AG10803 (cell line): Measurements from ENCODE around the gene STPG4.

Experiments used
- DNase-seq: peaks from one replicate; pipeline ENCODE4 v3.0.0; 2010; ENCODE audit warnings: low read depth
- H3K4me3 ChIP-seq: 2 replicates; pipeline ENCODE4 v1.5.1; 2011; ENCODE audit warnings: mild to moderate bottlenecking, low read length, control low read depth
- TF ChIP-seq, protein P1 (sequence below): conservative IDR thresholded peaks from 2 replicates; pipeline ENCODE4 v1.5.1; 2011; ENCODE audit warnings: mild to moderate bottlenecking, low read length, control low read depth, inconsistent platforms

STPG4 gene

DNA sequence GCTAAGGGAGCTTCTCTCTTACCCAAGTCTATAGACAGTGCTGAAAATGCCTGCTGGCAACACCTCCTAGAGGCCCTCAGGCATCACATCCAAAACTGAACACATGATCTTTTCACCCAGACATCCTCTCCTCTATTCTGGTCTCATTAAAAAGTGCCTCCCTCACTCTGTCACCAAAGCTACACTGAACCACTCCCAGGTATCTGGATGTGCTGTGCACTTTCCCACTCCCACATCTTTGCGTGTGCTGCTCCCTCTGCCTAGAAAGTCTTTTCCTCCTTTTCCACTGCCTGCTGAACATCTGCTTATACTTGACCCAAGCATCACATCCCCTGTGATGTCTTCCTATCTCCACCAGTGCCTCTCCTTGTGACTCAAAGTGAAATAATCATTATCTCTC lies 26.1 kb upstream of the STPG4 start:
- TF ChIP-seq, protein P1, sequence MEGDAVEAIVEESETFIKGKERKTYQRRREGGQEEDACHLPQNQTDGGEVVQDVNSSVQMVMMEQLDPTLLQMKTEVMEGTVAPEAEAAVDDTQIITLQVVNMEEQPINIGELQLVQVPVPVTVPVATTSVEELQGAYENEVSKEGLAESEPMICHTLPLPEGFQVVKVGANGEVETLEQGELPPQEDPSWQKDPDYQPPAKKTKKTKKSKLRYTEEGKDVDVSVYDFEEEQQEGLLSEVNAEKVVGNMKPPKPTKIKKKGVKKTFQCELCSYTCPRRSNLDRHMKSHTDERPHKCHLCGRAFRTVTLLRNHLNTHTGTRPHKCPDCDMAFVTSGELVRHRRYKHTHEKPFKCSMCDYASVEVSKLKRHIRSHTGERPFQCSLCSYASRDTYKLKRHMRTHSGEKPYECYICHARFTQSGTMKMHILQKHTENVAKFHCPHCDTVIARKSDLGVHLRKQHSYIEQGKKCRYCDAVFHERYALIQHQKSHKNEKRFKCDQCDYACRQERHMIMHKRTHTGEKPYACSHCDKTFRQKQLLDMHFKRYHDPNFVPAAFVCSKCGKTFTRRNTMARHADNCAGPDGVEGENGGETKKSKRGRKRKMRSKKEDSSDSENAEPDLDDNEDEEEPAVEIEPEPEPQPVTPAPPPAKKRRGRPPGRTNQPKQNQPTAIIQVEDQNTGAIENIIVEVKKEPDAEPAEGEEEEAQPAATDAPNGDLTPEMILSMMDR: no peak
- H3K4me3 ChIP-seq: no peak overlapping the region
- DNase-seq: no peak

DNA sequence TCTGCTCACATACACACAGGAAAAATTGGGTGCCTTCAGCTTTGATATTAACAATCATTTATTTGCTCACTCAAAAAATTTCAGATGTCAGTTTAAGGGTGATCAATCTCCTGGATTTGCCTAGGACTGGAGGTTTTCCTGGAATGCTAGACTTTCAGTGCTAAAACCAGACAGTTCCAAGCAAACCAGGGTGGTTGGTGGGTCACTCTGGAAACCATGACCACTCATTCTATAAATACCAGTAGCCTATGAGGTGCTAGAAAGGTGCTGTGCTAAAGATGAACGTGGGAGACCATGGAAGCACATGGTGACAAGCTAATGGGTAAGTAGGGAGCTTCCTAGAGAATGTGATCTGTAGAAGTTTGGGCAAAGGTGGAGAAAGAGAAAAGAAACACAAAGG lies 25.4 kb upstream of the STPG4 start:
- no peak for DNase-seq
- TF ChIP-seq, protein P1: no peak
- H3K4me3 ChIP-seq: no peak overlapping the region

DNA sequence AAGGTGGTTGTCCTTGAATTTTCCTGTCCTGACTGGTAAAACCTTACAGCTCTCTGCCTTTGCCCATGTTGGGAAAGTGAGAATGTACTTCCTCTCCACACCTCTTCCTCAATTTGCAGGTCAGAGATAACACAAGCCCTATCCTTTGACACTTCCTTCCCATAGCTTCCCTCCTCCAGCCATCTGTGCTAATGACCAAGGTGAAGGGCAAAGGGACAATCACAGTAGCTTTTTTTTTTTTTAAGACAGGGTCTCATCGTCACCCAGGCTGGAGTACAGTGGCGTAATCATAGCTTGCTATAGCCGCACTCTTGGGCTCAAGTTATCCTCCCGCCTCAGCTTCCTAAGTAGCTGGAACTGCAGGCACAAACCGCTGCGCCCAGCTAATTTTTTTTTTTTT lies 24.3 kb upstream of the STPG4 start:
- TF ChIP-seq, protein P1: no peak
- no peak overlapping the region for H3K4me3 ChIP-seq
- DNase-seq: no peak

DNA sequence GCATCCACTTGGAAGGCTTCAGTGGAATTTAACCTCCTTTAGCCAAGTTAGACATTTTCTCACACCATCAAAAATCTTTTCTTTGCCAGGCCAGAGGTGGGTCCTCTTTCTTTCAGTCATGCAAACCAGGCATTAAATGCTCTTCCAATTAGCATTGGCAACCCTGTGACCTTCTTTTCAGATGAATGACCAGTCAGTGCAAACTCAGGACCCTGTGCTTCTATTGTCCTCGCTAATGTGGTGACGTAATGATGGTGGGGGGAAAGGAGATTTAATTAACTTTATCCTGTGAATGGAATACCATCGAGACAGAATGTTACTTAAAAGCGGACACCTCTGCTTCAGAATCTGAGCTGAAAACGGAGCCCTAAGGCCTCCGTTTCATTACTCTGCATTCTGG lies 23.2 kb upstream of the STPG4 start:
- TF ChIP-seq, protein P1: no peak
- no peak for DNase-seq
- H3K4me3 ChIP-seq: no peak overlapping the region

DNA sequence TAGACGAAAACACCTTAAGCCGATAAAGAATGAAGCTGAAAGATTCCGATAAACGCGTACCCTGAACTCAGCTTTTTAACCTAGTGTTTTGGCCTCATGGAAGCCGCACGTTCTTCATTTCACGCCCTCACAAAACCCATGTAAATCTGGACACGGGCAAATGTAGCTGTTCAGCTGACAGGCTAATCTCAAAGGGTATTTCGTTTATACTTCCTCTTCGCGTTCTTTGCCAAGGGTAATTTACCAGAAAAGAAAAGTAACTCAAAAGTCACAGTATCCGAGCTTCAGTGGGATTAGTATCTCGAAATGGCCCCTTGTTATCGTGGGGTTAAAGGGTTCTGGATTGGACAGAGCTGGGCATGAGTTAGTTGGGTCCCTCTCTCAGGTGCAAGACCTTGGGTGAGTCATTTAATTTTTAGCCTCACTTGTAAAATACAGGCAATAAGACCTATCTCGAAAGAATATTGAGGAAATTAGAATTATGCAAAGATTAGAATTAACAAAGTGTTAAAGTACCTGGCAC lies 22.0 kb upstream of the STPG4 start:
- H3K4me3 ChIP-seq: peak overlapping the region; percentile 99
- TF ChIP-seq, protein P1: no peak
- DNase-seq: no peak

DNA sequence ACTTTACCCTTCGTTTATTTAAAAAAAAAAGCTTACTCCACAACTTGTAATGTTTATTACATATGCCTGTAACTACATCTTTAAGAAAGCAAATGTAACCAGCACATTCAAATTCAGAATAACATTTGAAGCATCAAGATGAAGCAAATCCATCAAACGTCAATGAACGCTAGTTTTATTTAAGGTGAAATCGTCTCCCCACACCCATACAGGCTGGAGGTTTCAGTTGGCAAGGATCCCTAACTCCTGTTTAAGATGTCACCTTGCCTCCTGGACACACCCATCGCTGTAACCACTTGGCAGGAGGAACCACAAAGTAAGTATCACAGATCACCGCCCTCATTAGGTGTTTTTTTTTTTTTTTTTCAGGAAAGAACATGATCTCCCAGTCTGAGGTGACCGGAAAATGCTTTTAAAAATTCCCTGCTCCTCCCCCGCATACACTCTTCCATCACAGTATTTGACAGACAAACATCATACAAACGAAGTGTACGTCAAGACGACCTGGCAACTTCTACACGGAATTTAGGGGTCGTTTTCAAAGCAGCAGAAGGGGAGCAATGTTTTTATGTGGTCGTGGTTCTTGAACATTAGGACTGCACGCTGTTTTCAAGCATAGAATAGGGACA lies 19.7 kb upstream of the STPG4 start:
- TF ChIP-seq, protein P1: no peak
- peak; percentile 72 for DNase-seq
- H3K4me3 ChIP-seq: peak overlapping the region; percentile 99

DNA sequence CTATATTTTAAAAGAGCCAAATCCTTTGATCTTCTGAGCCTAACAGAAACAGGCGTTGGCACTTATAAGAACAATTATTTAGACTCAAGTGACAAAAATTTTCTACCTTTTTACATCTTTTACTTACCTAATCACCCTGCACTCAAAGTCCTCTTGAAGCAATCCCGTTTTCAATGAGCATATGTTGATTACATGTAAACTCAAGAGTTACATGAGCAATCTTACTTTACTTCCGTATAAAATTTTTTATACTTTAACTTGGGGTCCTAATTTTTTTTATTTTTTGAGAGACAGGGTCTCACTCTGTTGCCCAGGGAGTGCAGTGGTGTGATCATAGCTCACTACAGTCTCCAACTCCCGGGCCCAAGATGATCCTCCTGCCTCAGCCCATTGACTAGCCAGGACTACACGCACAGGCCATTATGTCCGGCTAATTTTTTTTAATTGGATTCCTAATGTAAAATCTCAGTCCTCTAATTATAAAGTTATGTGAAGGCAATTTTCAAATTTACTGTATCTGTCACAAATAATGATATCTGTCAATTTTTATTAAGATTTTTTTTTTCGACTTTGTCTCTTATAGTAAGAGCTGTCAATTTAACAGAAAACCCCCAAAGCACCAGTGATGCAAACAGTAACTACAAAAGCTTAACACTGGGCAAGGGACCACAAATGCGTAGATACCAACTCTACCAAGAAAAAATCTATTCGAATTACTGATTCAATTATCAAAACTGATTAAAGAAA lies 19.1 kb upstream of the STPG4 start:
- TF ChIP-seq, protein P1: no peak
- H3K4me3 ChIP-seq: peak overlapping the region; percentile 99
- no peak for DNase-seq
